ENCODE measurements around the gene GPI.

DNA sequence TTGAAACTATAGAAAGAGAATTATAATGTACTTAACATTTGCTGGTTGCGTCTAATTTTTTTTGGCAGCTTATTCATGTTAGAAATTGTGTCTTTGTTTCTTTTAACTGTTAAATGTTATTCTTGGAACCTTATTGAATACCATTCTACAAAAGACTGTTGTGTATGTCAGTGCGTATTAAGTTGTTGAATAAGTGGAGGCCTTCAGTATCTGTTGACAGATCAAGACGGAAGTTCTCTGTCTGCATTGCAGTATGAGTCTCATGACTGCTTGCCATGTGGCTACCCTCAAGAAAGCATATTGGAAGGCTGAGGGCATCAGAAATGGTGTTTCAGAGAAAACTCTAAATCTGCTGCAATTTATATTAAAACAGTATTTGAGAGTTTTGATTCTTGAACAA lies 71.7 kb downstream of the GPI start:
- TF ChIP-seq CTCF (IDR thresholded peaks at IDR 0.05), result no peak
- TF ChIP-seq POLR2A (IDR thresholded peaks at IDR 0.05), result no peak

Measured in uterus (tissue), 2 donors.